ENCODE measurements around the gene ZRANB3. TPM values are rescaled to one million over a fixed set of nuclear protein-coding genes. Genes with fewer than 3 reads are reported as not detected.
A peak's percentile ranks its signal among the peaks of the same experiment; 100 is the strongest.

Gene ZRANB3
- total and polyA plus RNA-seq, 8 donors = 0.87 to 16.3 (median 2.6) TPM

DNA sequence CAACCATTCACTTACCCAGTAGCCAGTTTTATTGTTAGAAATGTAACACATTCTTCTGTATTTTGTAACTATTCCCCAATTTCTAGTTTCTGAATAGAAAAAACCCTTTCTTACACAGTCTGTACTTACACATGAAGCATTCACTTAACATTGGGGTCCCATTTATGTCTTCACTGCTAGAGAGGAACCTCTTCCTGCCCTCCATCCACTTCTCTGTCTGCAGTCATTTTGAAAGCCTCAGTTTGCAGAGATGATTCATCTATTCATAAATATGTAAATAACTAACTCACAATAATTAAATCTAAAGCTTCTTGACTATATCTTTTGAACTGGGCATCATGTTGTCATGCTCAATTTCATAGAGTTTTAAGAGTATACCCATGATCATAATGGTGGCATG, 55.9 kb downstream of the ZRANB3 start:
- no peak overlapping the region for H3K27ac ChIP-seq
- H3K36me3 ChIP-seq = no peaks in the 10 kb centered on the region
- no peaks in the 10 kb centered on the region for H3K9me3 ChIP-seq
- H3K4me3 ChIP-seq = no peak overlapping the region
- intact Hi-C loops (cut with DNase I; ENCODE audit: low total_unique reads) = no loop called here
- DNase-seq = no peak
- TF ChIP-seq, protein P1, sequence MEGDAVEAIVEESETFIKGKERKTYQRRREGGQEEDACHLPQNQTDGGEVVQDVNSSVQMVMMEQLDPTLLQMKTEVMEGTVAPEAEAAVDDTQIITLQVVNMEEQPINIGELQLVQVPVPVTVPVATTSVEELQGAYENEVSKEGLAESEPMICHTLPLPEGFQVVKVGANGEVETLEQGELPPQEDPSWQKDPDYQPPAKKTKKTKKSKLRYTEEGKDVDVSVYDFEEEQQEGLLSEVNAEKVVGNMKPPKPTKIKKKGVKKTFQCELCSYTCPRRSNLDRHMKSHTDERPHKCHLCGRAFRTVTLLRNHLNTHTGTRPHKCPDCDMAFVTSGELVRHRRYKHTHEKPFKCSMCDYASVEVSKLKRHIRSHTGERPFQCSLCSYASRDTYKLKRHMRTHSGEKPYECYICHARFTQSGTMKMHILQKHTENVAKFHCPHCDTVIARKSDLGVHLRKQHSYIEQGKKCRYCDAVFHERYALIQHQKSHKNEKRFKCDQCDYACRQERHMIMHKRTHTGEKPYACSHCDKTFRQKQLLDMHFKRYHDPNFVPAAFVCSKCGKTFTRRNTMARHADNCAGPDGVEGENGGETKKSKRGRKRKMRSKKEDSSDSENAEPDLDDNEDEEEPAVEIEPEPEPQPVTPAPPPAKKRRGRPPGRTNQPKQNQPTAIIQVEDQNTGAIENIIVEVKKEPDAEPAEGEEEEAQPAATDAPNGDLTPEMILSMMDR (IDR thresholded peaks at IDR 0.05) = no peak
- TF ChIP-seq POLR2AphosphoS5 (IDR thresholded peaks at IDR 0.05) = no peak
- TF ChIP-seq POLR2A (IDR thresholded peaks at IDR 0.05) = no peak
- no peak for TF ChIP-seq EP300 (IDR thresholded peaks at IDR 0.05)
- no peaks in the 10 kb centered on the region for H3K27me3 ChIP-seq
- no peaks in the 10 kb centered on the region for H3K4me1 ChIP-seq

DNA sequence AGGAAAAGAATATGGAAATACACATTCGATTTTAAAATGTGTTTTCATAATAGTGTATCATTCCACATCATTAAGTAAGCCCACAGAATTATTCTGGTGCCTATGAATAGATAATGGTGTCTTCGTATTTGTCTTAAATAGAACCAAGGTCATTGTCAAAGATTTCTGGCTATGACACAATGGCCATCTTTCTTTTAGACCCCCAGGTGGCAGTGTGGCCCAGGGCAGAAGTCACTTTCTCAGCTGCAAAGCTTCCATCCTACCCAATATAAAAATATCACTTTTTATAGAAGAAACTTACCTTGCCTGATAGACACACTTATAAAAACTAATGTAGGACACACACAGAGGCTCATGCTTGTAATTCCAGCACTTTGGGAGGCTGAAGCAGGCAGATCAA, 57.5 kb downstream of the ZRANB3 start:
- 76 to 85% (median 83%) methylated on average over 2 of the region's 2 CpGs for WGBS, 5 donors
- intact Hi-C loops (cut with DNase I; ENCODE audit: low total_unique reads) = no loop called here
- Histone ChIP-seq H3K4me1 (no peaks in the 10 kb centered on the region), H3K36me3 (no peaks in the 10 kb centered on the region), H3K27me3 (no peaks in the 10 kb centered on the region), H3K4me3 (no peak overlapping the region), H3K27ac (no peak overlapping the region), H3K9me3 (no peaks in the 10 kb centered on the region)
- DNase-seq = peak in 1 of 2 donors; percentile 20
- TF ChIP-seq, protein P1 (IDR thresholded peaks at IDR 0.05) = peak in 2 of 7 experiments; percentile 10 to 13
- no peak for TF ChIP-seq POLR2A (IDR thresholded peaks at IDR 0.05)

DNA sequence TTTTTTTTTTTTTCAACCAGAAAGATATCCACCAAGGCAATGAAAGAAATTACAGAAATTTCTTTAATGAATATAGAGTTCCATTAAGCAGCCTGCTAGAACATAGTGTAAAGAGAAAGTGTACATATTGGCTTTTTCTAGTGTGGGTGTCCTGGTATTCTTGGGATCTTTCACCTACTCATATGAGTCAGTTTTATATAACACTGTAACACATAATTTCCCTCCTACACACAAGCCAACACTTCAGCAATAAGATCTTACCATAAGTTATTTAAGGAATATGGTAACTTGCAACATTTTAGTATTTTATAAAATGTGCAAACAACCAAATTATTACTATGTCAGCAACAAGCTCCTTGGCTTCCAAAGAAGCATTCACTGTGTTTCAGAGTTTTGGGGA, 59.9 kb downstream of the ZRANB3 start:
- no peak overlapping the region for H3K27ac ChIP-seq
- H3K27me3 ChIP-seq = no peaks in the 10 kb centered on the region
- TF ChIP-seq, protein P1 (IDR thresholded peaks at IDR 0.05) = no peak
- TF ChIP-seq EP300 (IDR thresholded peaks at IDR 0.05) (no peak), POLR2AphosphoS5 (IDR thresholded peaks at IDR 0.05) (no peak), POLR2A (IDR thresholded peaks at IDR 0.05) (no peak)
- H3K36me3 ChIP-seq = no peaks in the 10 kb centered on the region
- H3K4me3 ChIP-seq = no peak overlapping the region
- no peak for DNase-seq
- H3K9me3 ChIP-seq = no peaks in the 10 kb centered on the region
- H3K4me1 ChIP-seq = no peaks in the 10 kb centered on the region
- intact Hi-C loops (cut with DNase I; ENCODE audit: low total_unique reads) = no loop called here

DNA sequence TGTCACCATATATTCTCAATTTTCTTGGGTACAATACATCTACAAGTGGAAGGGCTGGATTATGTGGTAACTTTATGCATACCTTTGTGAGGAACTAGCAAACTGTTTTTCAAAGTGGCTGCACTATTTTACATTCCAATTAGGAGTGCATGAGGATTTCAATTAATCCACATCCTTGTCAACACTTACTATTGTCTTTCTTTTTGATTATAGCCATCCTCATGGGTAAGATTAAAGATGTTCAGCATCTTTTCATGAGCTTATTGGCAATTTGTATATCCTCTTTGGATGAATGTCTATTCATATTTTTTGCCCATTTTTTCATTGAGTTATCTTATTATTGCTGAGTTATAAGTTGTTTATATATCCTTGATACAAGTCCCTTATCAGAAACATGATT, 73.7 kb downstream of the ZRANB3 start:
- Histone ChIP-seq H3K4me1 (no peaks in the 10 kb centered on the region), H3K27ac (no peak overlapping the region), H3K9me3 (peaks cover 0 to 27% (median 23%) of the 10 kb centered on the region in 4 donors), H3K4me3 (no peak overlapping the region), H3K36me3 (peaks cover 0 to 8% (median 2%) of the 10 kb centered on the region in 4 donors), H3K27me3 (no peaks in the 10 kb centered on the region)
- DNase-seq = no peak
- no peak for TF ChIP-seq EP300 (IDR thresholded peaks at IDR 0.05)
- TF ChIP-seq, protein P1 (IDR thresholded peaks at IDR 0.05) = no peak
- TF ChIP-seq POLR2AphosphoS5 (IDR thresholded peaks at IDR 0.05) = no peak
- TF ChIP-seq POLR2A (IDR thresholded peaks at IDR 0.05) = no peak
- intact Hi-C loops (cut with DNase I; ENCODE audit: low total_unique reads) = no loop called here
